Measurements from ENCODE around the gene PLK5.

PLK5 gene

DNA sequence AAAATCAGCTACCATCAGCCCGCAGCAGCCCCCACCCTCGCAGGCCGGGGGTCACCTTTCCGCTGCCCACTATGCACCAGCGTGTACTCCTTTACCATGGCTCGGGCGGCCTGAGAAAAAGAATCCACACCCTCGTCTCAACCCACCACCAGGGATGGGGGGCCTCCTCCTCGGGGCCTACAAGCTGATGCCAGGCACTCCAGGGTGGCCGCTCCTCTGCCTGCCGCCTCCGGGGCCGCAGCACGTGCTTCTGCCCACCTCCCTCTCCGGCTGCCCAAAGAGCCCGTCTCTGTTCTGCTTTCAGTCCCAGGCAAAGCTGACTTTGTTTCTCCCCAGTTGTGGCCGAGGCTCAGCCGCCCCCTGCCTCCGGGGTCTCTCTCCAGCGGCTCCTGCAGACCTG, 55.3 kb downstream of the PLK5 start:
- DNase-seq: no peak

DNA sequence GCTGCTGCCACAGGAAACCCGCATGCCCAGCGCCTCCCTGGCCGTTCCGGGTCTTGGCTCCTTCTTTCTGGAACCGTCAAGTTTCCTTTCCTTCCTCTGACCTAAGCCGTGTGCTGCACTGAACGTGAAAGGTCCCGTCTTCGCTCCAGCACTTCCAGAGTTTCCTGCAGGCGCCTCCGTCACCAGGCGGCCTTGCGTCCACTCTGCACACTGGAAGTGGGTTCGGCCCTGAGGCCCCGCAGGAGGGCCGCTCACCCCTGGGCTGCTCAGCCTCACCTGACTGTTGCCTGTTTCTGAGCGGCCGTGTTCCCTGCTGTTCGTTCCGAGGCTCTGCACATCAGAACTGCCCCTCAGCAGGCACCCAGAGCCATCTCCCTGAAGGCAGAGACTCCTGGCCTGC, 56.5 kb downstream of the PLK5 start:
- DNase-seq: no peak

GRCh38 chr19:1580957-1581356, 57.1 kb downstream of the PLK5 start:
- DNase-seq: no peak

- DNase-seq: no peak
Observed at GRCh38 chr19:1582201-1582600, 58.3 kb downstream of the PLK5 start.

DNA sequence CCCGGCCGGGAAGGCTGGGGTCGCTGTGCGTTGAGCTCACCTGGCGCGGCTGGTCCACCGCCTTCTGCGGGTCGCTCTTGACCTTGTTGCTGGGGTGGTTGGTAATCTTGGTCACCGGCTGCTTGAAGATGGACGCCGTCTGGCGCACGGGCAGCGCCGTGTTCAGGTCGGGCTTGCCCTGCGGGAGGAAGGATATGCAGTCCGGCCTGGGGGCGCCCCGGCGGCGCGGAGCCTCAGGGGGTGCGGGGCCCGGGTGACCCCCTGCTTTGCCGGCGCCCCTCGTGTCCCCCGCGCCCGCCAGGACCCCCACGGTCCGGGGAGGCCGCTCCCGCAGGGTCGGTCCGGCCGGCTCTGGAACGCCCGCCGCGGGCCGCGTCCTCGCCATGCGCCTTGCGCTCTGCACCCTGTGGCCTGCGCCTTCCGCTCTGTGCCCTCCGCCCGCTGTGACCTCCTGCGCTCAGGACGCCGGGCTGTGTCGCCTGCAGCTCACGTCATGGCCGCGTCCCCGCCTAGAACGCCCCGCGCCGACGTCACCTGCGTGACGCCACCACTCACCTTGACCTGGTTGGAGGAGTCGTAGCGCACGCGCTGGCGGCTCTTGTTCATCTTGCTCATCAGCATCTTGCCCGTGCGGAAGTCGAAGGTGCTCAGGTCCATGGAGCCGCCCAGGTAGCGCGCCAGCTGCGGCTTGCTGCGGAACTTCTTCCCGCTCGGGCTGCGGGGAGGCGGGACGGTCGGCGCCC, 60.8 kb downstream of the PLK5 start:
- DNase-seq: no peak

DNA sequence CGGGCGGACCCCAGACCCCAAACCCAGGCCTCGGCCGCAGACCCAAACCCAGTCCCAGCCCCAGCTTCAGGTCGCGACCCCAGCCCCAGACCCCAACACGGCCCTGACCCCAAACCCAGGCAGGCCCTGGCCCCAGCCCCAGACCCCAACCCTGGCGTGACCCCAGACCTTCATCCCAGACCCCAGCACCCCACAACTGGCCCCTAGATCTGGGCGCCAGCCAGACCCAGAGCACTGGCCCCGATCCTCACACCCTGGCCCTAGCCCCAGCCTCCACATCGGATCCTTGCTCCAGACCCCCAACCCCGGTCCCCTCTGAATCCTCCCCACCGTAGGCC, 61.3 kb downstream of the PLK5 start:
- DNase-seq: no peak
